ENCODE results near the gene CPA2. TPM values are rescaled to one million over a fixed set of nuclear protein-coding genes. Genes with fewer than 3 reads are reported as not detected.
"Not testable (repeated sequence)": the region's sequence is repeated elsewhere in the genome, so short reads cannot be mapped to it uniquely, and the experiment has no call there.

CPA2 gene
- polyA plus RNA-seq, 4 donors = 12.9 to 25.4 (median 15.1) TPM

- H3K9me3 ChIP-seq (ENCODE audit: control insufficient read depth in 2 of 2, insufficient read depth in 1 of 2, low read depth in 1 of 2, low read length in 1 of 2) = peaks cover 0 to 12% of the 10 kb centered on the region in 2 donors
- no peaks in the 10 kb centered on the region for H3K36me3 ChIP-seq (ENCODE audit: control insufficient read depth in 3 of 3, insufficient read depth in 2 of 3, low read depth in 1 of 3, low read length in 3 of 3)
- no peak for FAIRE-seq
- H3K27ac ChIP-seq (ENCODE audit: low read depth in 1 of 3, low read length in 2 of 3) = no peak overlapping the region
- no peaks in the 10 kb centered on the region for H3K27me3 ChIP-seq (ENCODE audit: control insufficient read depth in 3 of 3, insufficient read depth in 3 of 3, low read length in 3 of 3)
- H3K4me3 ChIP-seq (ENCODE audit: low read depth in 1 of 3, low read length in 3 of 3) = no peak overlapping the region
- no peaks in the 10 kb centered on the region for H3K4me1 ChIP-seq (ENCODE audit: control insufficient read depth in 3 of 3, insufficient read depth in 2 of 3, low read depth in 1 of 3, low read length in 2 of 3)
- DNase-seq = no peak
- 91 to 98% (median 97%) methylated on average over 1 of the region's 1 CpG for WGBS, 3 donors
These were observed 40.3 kb upstream of the CPA2 start for GRCh38 chr7:130226333-130226732.

- WGBS, 3 donors = 29 to 38% (median 31%) methylated on average over 1 of the region's 1 CpG
- Histone ChIP-seq H3K27ac (ENCODE audit: low read depth in 1 of 3, low read length in 2 of 3) (peak overlapping the region in 1 of 3 donors; percentile 3), H3K9me3 (ENCODE audit: control insufficient read depth in 2 of 2, insufficient read depth in 1 of 2, low read depth in 1 of 2, low read length in 1 of 2) (peaks cover 0 to 12% of the 10 kb centered on the region in 2 donors), H3K36me3 (ENCODE audit: control insufficient read depth in 3 of 3, insufficient read depth in 2 of 3, low read depth in 1 of 3, low read length in 3 of 3) (no peaks in the 10 kb centered on the region), H3K4me1 (ENCODE audit: control insufficient read depth in 3 of 3, insufficient read depth in 2 of 3, low read depth in 1 of 3, low read length in 2 of 3) (no peaks in the 10 kb centered on the region), H3K4me3 (ENCODE audit: low read depth in 1 of 3, low read length in 3 of 3) (no peak overlapping the region), H3K27me3 (ENCODE audit: control insufficient read depth in 3 of 3, insufficient read depth in 3 of 3, low read length in 3 of 3) (no peaks in the 10 kb centered on the region)
- FAIRE-seq = no peak
- DNase-seq = no peak
These were observed 38.6 kb upstream of the CPA2 start for GRCh38 chr7:130227883-130228575.

GRCh38 chr7:130228840-130229502 lies 37.7 kb upstream of the CPA2 start:
- Histone ChIP-seq H3K27me3 (ENCODE audit: control insufficient read depth in 3 of 3, insufficient read depth in 3 of 3, low read length in 3 of 3) (no peaks in the 10 kb centered on the region), H3K27ac (ENCODE audit: low read depth in 1 of 3, low read length in 2 of 3) (no peak overlapping the region), H3K9me3 (ENCODE audit: control insufficient read depth in 2 of 2, insufficient read depth in 1 of 2, low read depth in 1 of 2, low read length in 1 of 2) (peaks cover 0 to 12% of the 10 kb centered on the region in 2 donors), H3K4me1 (ENCODE audit: control insufficient read depth in 3 of 3, insufficient read depth in 2 of 3, low read depth in 1 of 3, low read length in 2 of 3) (peaks cover 0 to 2% (median 0%) of the 10 kb centered on the region in 3 donors), H3K4me3 (ENCODE audit: low read depth in 1 of 3, low read length in 3 of 3) (no peak overlapping the region), H3K36me3 (ENCODE audit: control insufficient read depth in 3 of 3, insufficient read depth in 2 of 3, low read depth in 1 of 3, low read length in 3 of 3) (no peaks in the 10 kb centered on the region)
- FAIRE-seq (no peak), DNase-seq (no peak)
- 71 to 80% (median 73%) methylated on average over 7 of the region's 7 CpGs for WGBS, 3 donors

GRCh38 chr7:130229981-130230380 lies 36.7 kb upstream of the CPA2 start:
- not testable (repeated sequence) for FAIRE-seq; H3K4me3 ChIP-seq (ENCODE audit: low read depth in 1 of 3, low read length in 3 of 3); H3K27ac ChIP-seq (ENCODE audit: low read depth in 1 of 3, low read length in 2 of 3); H3K27me3 ChIP-seq (ENCODE audit: control insufficient read depth in 3 of 3, insufficient read depth in 3 of 3, low read length in 3 of 3); H3K36me3 ChIP-seq (ENCODE audit: control insufficient read depth in 3 of 3, insufficient read depth in 2 of 3, low read depth in 1 of 3, low read length in 3 of 3); DNase-seq; H3K4me1 ChIP-seq (ENCODE audit: control insufficient read depth in 3 of 3, insufficient read depth in 2 of 3, low read depth in 1 of 3, low read length in 2 of 3)
- H3K9me3 ChIP-seq (ENCODE audit: control insufficient read depth in 2 of 2, insufficient read depth in 1 of 2, low read depth in 1 of 2, low read length in 1 of 2) = peaks cover 0 to 12% of the 10 kb centered on the region in 2 donors
- WGBS, 3 donors = 86 to 91% (median 91%) methylated on average over 8 to 28 of the region's 28 CpGs

GRCh38 chr7:130231792-130232191 lies 34.9 kb upstream of the CPA2 start:
- DNase-seq (no peak), FAIRE-seq (no peak)
- WGBS, 3 donors = 74 to 80% (median 79%) methylated on average over 6 of the region's 6 CpGs
- Histone ChIP-seq H3K4me1 (ENCODE audit: control insufficient read depth in 3 of 3, insufficient read depth in 2 of 3, low read depth in 1 of 3, low read length in 2 of 3) (peaks cover 0 to 2% (median 2%) of the 10 kb centered on the region in 3 donors), H3K27ac (ENCODE audit: low read depth in 1 of 3, low read length in 2 of 3) (no peak overlapping the region), H3K36me3 (ENCODE audit: control insufficient read depth in 3 of 3, insufficient read depth in 2 of 3, low read depth in 1 of 3, low read length in 3 of 3) (no peaks in the 10 kb centered on the region), H3K9me3 (ENCODE audit: control insufficient read depth in 2 of 2, insufficient read depth in 1 of 2, low read depth in 1 of 2, low read length in 1 of 2) (peaks cover 0 to 9% of the 10 kb centered on the region in 2 donors), H3K4me3 (ENCODE audit: low read depth in 1 of 3, low read length in 3 of 3) (no peak overlapping the region), H3K27me3 (ENCODE audit: control insufficient read depth in 3 of 3, insufficient read depth in 3 of 3, low read length in 3 of 3) (no peaks in the 10 kb centered on the region)

GRCh38 chr7:130232209-130232608 lies 34.5 kb upstream of the CPA2 start:
- Histone ChIP-seq H3K4me3 (ENCODE audit: low read depth in 1 of 3, low read length in 3 of 3) (no peak overlapping the region), H3K27me3 (ENCODE audit: control insufficient read depth in 3 of 3, insufficient read depth in 3 of 3, low read length in 3 of 3) (no peaks in the 10 kb centered on the region), H3K9me3 (ENCODE audit: control insufficient read depth in 2 of 2, insufficient read depth in 1 of 2, low read depth in 1 of 2, low read length in 1 of 2) (peaks cover 0 to 9% of the 10 kb centered on the region in 2 donors), H3K27ac (ENCODE audit: low read depth in 1 of 3, low read length in 2 of 3) (no peak overlapping the region), H3K4me1 (ENCODE audit: control insufficient read depth in 3 of 3, insufficient read depth in 2 of 3, low read depth in 1 of 3, low read length in 2 of 3) (peaks cover 0 to 2% (median 2%) of the 10 kb centered on the region in 3 donors), H3K36me3 (ENCODE audit: control insufficient read depth in 3 of 3, insufficient read depth in 2 of 3, low read depth in 1 of 3, low read length in 3 of 3) (no peaks in the 10 kb centered on the region)
- FAIRE-seq (no peak), DNase-seq (no peak)
- WGBS, 3 donors = 90 to 92% (median 90%) methylated on average over 2 of the region's 2 CpGs

GRCh38 chr7:130234078-130234477 lies 32.6 kb upstream of the CPA2 start:
- 62 to 64% (median 63%) methylated on average over 2 of the region's 2 CpGs for WGBS, 3 donors
- Histone ChIP-seq H3K9me3 (ENCODE audit: control insufficient read depth in 2 of 2, insufficient read depth in 1 of 2, low read depth in 1 of 2, low read length in 1 of 2) (peaks cover 0 to 9% of the 10 kb centered on the region in 2 donors), H3K27ac (ENCODE audit: low read depth in 1 of 3, low read length in 2 of 3) (no peak overlapping the region), H3K4me1 (ENCODE audit: control insufficient read depth in 3 of 3, insufficient read depth in 2 of 3, low read depth in 1 of 3, low read length in 2 of 3) (peaks cover 0 to 2% (median 2%) of the 10 kb centered on the region in 3 donors), H3K36me3 (ENCODE audit: control insufficient read depth in 3 of 3, insufficient read depth in 2 of 3, low read depth in 1 of 3, low read length in 3 of 3) (no peaks in the 10 kb centered on the region), H3K4me3 (ENCODE audit: low read depth in 1 of 3, low read length in 3 of 3) (no peak overlapping the region), H3K27me3 (ENCODE audit: control insufficient read depth in 3 of 3, insufficient read depth in 3 of 3, low read length in 3 of 3) (no peaks in the 10 kb centered on the region)
- peak; percentile 37 to 38 for DNase-seq
- FAIRE-seq = no peak

- H3K27me3 ChIP-seq (ENCODE audit: control insufficient read depth in 3 of 3, insufficient read depth in 3 of 3, low read length in 3 of 3); H3K9me3 ChIP-seq (ENCODE audit: control insufficient read depth in 2 of 2, insufficient read depth in 1 of 2, low read depth in 1 of 2, low read length in 1 of 2); H3K36me3 ChIP-seq (ENCODE audit: control insufficient read depth in 3 of 3, insufficient read depth in 2 of 3, low read depth in 1 of 3, low read length in 3 of 3); H3K27ac ChIP-seq (ENCODE audit: low read depth in 1 of 3, low read length in 2 of 3); FAIRE-seq; H3K4me3 ChIP-seq (ENCODE audit: low read depth in 1 of 3, low read length in 3 of 3); DNase-seq; H3K4me1 ChIP-seq (ENCODE audit: control insufficient read depth in 3 of 3, insufficient read depth in 2 of 3, low read depth in 1 of 3, low read length in 2 of 3): not testable (repeated sequence)
- 80 to 92% (median 91%) methylated on average over 4 of the region's 4 CpGs for WGBS, 3 donors
These were observed 30.3 kb upstream of the CPA2 start for GRCh38 chr7:130236361-130236760.
